HG03066 (cell line): ENCODE data around the gene KCNMB1.
A peak's percentile ranks its signal among the peaks of the same experiment; 100 is the strongest.

ENCODE experiments used
- ATAC-seq: cut with Tn5 transposase; IDR thresholded peaks from one replicate; pipeline ENCODE4 v1.9.1; 2021; ENCODE audit warnings: low read depth; ENCODE audit not compliant: unreplicated experiment

The KCNMB1 gene

GRCh38 chr5:170345971-170346370, 43.2 kb downstream of the KCNMB1 start:
- ATAC-seq = no peak

- ATAC-seq = no peak
Measured at GRCh38 chr5:170343177-170343576, 46.0 kb downstream of the KCNMB1 start.

- ATAC-seq = no peak
Measured at GRCh38 chr5:170342153-170342725, 46.9 kb downstream of the KCNMB1 start.

- no peak for ATAC-seq
Measured at GRCh38 chr5:170341545-170341944, 47.6 kb downstream of the KCNMB1 start.

DNA sequence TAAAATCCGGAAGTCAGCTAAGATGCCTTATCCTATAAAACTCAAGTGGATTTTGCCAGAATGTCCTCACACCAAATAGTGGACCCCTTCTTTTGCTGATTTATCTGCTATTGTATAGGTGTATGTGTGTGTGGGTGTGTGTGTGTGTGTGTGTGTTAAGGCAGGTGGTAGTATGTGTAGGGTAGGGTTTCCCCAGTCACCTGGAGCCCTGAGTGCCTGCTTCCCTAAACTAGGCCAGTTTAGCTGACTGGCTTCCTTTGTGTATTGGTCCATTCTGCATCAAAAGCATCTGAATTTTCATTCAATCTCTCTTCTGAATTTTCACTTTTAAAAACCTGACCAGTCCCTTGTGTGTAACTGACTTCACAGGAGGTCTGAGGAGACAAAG, 49.4 kb downstream of the KCNMB1 start:
- no peak for ATAC-seq

DNA sequence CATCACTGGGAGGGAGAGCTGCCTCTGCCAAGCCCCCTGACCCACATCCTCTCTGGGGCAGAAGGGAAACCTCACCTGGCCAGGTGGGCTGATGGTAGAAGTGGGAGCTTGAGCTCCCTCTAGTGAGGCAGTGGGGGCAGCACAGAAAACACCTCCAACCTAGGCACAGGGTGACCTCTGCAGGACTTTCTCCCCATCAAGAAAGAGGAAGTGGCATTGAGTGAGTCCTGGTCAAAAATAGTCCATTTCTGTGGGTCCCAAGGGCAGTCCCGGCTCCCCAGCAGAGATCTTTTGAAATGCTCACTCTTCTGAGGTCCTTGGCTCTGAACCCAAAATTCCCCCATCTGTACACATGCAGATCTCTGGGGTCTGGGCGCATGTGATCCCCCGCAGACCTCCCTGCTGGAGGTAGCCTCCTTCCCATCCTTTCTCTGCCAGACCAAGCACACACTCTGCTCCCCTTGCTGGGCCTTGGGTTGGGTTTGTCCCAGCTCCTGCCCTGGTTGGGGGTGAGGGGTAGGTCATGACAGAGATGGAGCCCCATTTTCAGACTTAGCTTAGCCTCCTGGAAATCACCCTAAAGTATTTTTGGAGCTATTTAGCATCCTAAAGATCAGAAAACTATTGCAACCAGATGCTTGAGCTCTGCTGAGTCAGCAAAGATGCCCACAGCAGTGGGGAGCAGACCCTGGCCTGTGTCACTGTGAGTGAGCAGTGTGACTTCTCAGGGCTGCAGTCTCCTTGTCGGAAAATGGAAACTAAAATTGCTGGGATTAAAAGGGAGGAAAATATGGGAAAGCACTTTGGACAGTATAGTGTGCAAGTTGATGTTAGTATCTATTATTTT, 50.0 kb downstream of the KCNMB1 start:
- ATAC-seq = peak; percentile 96

DNA sequence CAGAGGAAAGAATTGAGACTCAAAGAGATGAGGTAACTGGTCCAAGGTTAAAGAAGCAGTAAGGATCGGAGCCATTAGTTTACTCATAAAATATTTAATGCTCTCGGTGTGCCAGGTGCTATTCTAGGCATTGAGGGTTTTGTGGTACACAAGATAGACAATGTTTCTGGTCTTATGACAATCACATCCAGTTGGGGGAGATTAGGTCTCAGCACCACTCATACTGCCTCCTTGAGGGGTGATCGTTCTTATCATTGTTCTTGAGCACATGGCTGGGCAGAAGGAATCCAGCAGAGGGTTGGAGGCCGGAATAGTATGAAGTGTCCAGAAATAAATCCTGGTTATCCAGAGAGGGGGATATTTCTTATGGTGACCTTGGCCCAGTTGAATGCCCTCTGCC, 50.9 kb downstream of the KCNMB1 start:
- ATAC-seq = no peak

DNA sequence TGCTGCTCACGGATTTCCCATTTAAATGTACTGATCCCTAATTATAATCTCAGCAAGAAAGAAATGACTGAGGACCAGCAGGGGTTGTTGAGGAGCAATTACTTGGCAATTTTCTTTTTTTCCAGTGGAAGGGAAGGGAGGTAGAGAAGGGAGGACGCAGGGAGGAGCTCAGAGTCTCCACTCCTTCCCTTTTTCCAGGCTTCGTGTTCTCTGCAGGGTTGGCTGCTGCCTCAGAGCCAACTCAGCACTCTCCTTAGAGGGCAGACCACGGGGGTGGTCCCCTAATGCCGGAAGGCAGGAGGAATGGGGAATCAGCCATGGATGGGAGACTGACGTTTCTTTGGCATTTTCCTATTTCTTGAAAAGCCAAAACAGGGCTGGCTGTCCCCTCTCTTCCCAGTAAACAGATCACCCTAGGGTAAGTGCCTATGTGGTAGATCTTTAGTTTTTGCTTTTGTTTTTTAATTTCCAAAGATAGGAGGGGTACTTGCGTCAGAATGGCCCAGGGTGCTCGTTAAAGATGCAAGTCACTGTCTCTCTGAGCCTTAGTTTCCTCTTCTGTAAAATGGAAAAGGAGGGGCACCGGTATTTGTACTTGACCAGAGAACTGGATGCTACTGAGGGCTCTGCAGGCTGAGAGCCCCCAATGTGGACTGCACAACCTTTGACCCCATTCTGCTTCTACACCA, 52.0 kb downstream of the KCNMB1 start:
- ATAC-seq = no peak

GRCh38 chr5:170336065-170336464, 53.1 kb downstream of the KCNMB1 start:
- ATAC-seq = no peak

DNA sequence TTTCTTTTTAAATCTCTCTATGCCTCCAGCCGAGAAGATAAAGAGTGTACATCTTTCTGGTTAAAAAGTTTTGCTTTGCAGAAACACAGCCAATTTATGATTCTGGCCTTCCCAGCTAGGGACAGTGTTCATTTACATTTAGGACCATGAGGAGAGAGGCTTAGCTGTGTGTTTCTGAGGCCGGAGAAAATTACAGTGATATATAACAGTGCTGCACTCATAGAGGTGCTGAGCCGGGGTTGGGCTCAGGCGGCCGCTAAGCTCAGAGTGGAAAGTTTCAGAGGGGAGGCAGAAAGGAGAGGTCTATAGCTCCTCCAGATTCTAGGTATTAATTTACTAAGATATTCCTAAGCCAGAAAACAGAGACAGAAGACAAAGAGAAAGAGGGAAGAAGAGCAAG, 54.5 kb downstream of the KCNMB1 start:
- no peak for ATAC-seq

DNA sequence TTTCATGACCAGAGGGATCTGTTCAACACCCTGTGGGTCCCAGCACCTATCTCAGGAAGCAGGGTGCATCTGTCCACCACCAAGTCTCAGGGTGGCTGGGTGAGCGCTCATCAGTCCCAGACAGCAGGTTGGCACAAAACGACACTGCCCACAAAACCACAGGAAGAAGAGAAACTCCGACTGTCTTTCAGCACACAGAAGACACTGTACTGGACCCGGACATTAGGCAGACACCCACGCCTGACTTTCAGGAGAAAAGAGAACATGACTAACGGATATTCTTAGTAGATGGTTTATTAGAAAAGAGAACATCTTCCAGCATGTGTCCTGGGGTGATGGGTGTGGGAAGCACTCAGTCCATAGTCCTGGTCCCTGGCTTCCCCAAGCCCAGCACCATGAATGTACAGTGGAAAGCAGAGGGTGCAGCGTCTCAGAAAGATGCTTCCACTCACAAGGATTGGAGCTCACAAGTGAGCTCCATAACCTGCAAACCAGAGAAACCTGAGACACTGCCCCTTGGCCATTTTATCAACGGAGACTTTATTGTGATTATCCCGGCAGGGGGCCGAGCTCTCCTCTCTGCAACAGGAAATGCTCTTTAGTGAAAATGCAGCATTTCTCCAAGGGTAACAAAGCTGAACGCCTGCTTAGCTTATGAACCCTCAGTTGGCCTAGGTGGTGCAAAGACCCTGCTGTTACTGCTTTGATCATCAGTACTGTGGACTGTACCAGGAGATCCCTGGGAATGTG, 55.8 kb downstream of the KCNMB1 start:
- peak; percentile 37 for ATAC-seq

DNA sequence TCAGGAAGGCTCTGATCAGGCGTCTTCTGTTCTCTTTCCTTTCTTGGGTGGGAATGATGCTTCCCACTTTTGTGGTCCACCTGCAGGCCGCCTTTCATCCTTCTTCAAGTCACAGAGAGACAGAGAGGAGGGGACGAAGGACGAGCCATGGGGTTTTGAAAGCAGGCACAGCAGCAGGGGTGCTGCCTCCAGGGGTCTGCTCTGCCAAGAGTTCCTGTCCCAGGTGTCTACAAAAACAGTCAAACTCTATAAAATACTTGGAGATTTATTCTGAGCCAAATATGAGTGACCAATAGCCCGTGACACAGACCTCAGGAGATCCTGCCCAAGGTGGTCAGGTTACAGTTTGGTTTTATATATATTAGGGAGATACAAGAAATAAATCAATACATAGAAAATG, 57.1 kb downstream of the KCNMB1 start:
- ATAC-seq = no peak

- no peak for ATAC-seq
Measured at GRCh38 chr5:170330568-170331054, 58.6 kb downstream of the KCNMB1 start.

DNA sequence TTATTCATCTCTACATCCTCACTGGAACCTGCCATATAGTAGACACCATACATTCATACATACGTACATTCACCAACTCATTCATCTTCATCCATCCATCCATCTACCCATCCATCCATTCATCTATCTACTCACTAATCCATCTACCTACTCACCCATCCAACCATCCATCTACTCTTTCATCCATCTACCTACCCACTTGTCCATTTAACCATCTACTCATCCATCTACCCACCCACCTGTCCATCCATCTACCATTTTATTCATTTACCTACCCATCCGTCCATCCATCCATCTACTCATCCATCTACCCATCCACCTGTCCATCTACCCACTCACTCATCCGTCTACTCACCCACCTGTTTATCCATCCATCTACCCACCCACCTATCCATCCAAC, 59.6 kb downstream of the KCNMB1 start:
- no peak for ATAC-seq

GRCh38 chr5:170327829-170328228, 61.3 kb downstream of the KCNMB1 start:
- ATAC-seq = no peak

DNA sequence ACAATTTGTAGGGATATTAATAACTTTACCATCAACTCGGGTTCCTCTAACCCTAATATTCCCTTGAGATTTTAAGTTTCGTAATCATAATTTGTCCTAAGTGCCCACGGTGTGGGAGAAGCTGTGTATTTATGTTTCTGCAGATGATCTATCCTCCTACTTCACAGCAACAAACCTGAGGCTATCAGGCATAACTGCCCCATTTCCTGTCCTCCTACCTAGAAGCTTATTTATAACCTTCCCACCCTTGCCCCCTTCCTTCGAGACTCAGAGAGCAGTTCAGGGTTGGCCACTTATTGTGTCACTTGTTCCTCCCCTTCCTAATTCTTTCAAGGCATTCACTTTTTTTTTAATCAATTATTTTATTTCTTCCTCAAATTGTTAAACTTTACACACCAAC, 62.0 kb downstream of the KCNMB1 start:
- ATAC-seq = peak; percentile 44
